ENCODE data around the gene TFEC. TPM values are rescaled to one million over a fixed set of nuclear protein-coding genes. Genes with fewer than 3 reads are reported as not detected.

The TFEC gene
- total RNA-seq, 1 experiment from 2014 or later, result not detected

DNA sequence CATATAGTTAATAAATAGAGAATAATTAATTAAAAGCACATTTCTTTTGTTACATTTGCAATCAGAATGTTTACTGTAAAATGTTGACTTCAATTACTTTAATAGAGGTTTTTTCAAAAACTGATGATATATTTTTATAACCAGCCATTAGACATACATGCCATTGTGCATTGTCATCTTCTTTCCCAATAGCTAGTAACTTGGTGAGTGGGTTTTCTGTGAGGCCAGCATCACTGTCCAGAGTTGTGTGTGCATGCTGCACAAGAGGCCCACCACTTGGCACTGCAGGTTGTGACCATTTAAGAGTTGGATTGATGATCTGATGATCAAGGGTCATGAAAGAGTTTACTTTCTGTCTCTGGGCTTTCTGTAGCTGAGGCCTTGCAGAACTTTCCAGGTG lies 46.5 kb downstream of the TFEC start:
- no peak for DNase-seq
- no peaks in the 10 kb centered on the region for H3K79me1 ChIP-seq (ENCODE audit: insufficient read depth, low read depth, low read length, poor library complexity, severe bottlenecking)
- no peak overlapping the region for H3K18ac ChIP-seq (ENCODE audit: insufficient read length, low read depth, low read length)
- no peak overlapping the region for H3K14ac ChIP-seq (ENCODE audit: insufficient read depth, low read length)
- H3K4me2 ChIP-seq (ENCODE audit: insufficient read depth, insufficient read length, low read length), result no peak overlapping the region
- no peak overlapping the region for H3K9ac ChIP-seq (ENCODE audit: extremely low read depth, insufficient read length, low read length)
- H3K4me1 ChIP-seq (ENCODE audit: insufficient read depth, low read length), result no peaks in the 10 kb centered on the region
- Mint-ChIP-seq H3K9me3 (no peaks in the 10 kb centered on the region), H3K4me1 (no peaks in the 10 kb centered on the region), H3K36me3 (ENCODE audit: insufficient read depth in 1 of 3, low read depth in 3 of 3) (no peaks in the 10 kb centered on the region), H3K27me3 (ENCODE audit: low read depth) (no peaks in the 10 kb centered on the region), H3K4me3 (no peak overlapping the region), H3K27ac (no peak overlapping the region)
- no peak overlapping the region for H2BK5ac ChIP-seq (ENCODE audit: insufficient read length, low read length)
- no peak overlapping the region for H2BK15ac ChIP-seq (ENCODE audit: low read depth, low read length)
- H3K9me3 ChIP-seq (ENCODE audit: control insufficient read depth, low read depth, low read length), result no peaks in the 10 kb centered on the region
- no peak overlapping the region for H3K56ac ChIP-seq (ENCODE audit: insufficient read length, low read depth, low read length)
- no peak overlapping the region for H3K27ac ChIP-seq (ENCODE audit: insufficient read length, low read depth, low read length)
- TF ChIP-seq, protein P1, sequence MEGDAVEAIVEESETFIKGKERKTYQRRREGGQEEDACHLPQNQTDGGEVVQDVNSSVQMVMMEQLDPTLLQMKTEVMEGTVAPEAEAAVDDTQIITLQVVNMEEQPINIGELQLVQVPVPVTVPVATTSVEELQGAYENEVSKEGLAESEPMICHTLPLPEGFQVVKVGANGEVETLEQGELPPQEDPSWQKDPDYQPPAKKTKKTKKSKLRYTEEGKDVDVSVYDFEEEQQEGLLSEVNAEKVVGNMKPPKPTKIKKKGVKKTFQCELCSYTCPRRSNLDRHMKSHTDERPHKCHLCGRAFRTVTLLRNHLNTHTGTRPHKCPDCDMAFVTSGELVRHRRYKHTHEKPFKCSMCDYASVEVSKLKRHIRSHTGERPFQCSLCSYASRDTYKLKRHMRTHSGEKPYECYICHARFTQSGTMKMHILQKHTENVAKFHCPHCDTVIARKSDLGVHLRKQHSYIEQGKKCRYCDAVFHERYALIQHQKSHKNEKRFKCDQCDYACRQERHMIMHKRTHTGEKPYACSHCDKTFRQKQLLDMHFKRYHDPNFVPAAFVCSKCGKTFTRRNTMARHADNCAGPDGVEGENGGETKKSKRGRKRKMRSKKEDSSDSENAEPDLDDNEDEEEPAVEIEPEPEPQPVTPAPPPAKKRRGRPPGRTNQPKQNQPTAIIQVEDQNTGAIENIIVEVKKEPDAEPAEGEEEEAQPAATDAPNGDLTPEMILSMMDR (conservative IDR thresholded peaks at IDR 0.05), result no peak
- no peak overlapping the region for H3K23ac ChIP-seq (ENCODE audit: insufficient read length, low read depth, low read length)
- H4K91ac ChIP-seq (ENCODE audit: insufficient read length, low read depth, low read length), result no peak overlapping the region
- H2BK12ac ChIP-seq (ENCODE audit: insufficient read length, low read depth, low read length), result no peak overlapping the region
- H4K20me1 ChIP-seq (ENCODE audit: control insufficient read depth, insufficient read depth, insufficient read length), result no peaks in the 10 kb centered on the region
- H2BK20ac ChIP-seq (ENCODE audit: low read depth, low read length, poor library complexity, severe bottlenecking), result no peak overlapping the region
- H2BK120ac ChIP-seq (ENCODE audit: low read depth, low read length, poor library complexity, severe bottlenecking), result no peak overlapping the region
- H3K23me2 ChIP-seq (ENCODE audit: insufficient read length, low read depth, low read length, poor library complexity, severe bottlenecking), result no peaks in the 10 kb centered on the region
- H2AFZ ChIP-seq (ENCODE audit: low read length), result no peak overlapping the region
- no peak overlapping the region for H3K4ac ChIP-seq (ENCODE audit: low read depth, low read length)
- H2AK5ac ChIP-seq (ENCODE audit: insufficient read length, low read length), result no peak overlapping the region
- H3T11ph ChIP-seq (ENCODE audit: low read length), result no peak overlapping the region
- no peak overlapping the region for H4K8ac ChIP-seq (replicated peaks; ENCODE audit: insufficient read length, low read depth, low read length)
- no peaks in the 10 kb centered on the region for H3K27me3 ChIP-seq (ENCODE audit: insufficient read depth, low read length)
- no peak overlapping the region for H4K5ac ChIP-seq (ENCODE audit: insufficient read length, low read depth, low read length)
- H3K79me2 ChIP-seq (ENCODE audit: insufficient read depth, low read length), result no peaks in the 10 kb centered on the region

Data from H9 (cell line).